ENCODE data around the gene SMR3A.

DNA sequence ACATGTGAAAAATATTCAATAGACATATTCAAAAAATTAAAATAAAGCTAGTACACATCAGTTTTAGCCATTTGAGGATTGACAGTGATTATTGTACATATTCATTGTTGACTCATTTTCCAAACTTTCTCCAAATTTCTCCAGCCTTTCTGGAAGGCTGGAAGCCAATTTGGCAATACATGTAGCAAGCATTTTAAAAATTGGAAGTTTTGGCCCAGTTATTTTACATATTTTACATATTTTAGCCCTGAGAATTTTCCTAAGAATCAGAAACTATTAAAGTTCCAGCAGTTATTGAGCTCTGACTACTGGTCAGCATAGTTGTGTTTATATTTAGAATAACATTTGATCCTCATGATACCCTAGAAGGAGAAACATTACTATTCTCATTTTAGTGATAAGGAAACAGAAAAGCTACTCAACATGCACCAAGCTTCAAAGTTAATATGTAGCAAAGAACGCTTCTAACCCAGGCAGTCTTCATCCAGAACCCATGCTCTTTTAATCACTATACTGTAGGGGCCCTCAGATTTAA is 22.6 kb upstream of the SMR3A start:
- TF ChIP-seq, protein P1, sequence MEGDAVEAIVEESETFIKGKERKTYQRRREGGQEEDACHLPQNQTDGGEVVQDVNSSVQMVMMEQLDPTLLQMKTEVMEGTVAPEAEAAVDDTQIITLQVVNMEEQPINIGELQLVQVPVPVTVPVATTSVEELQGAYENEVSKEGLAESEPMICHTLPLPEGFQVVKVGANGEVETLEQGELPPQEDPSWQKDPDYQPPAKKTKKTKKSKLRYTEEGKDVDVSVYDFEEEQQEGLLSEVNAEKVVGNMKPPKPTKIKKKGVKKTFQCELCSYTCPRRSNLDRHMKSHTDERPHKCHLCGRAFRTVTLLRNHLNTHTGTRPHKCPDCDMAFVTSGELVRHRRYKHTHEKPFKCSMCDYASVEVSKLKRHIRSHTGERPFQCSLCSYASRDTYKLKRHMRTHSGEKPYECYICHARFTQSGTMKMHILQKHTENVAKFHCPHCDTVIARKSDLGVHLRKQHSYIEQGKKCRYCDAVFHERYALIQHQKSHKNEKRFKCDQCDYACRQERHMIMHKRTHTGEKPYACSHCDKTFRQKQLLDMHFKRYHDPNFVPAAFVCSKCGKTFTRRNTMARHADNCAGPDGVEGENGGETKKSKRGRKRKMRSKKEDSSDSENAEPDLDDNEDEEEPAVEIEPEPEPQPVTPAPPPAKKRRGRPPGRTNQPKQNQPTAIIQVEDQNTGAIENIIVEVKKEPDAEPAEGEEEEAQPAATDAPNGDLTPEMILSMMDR (conservative IDR thresholded peaks at IDR 0.05; ENCODE audit: low read length), result no peak
- no peak for TF ChIP-seq EZH2phosphoT487 (IDR thresholded peaks at IDR 0.05; ENCODE audit: borderline replicate concordance)
